HS-5 (cell line): ENCODE data around the gene TSPAN9.

Source experiments
- DNase-seq: peaks from one replicate; pipeline ENCODE4 v3.0.0-alpha.2; 2012; ENCODE audit warnings: low read depth

Gene TSPAN9

GRCh38 chr12:3250576-3250975 lies 173.4 kb downstream of the TSPAN9 start:
- DNase-seq = no peak

GRCh38 chr12:3251067-3251466 lies 173.9 kb downstream of the TSPAN9 start:
- no peak for DNase-seq

- DNase-seq = no peak
Measured at GRCh38 chr12:3251691-3252090, 174.5 kb downstream of the TSPAN9 start.

- no peak for DNase-seq
Measured at GRCh38 chr12:3252450-3252891, 175.3 kb downstream of the TSPAN9 start.

- no peak for DNase-seq
Measured at GRCh38 chr12:3253682-3254275, 176.6 kb downstream of the TSPAN9 start.

GRCh38 chr12:3255057-3255456 lies 177.9 kb downstream of the TSPAN9 start:
- no peak for DNase-seq

- no peak for DNase-seq
Measured at GRCh38 chr12:3256103-3256631, 179.0 kb downstream of the TSPAN9 start.

- no peak for DNase-seq
Measured at GRCh38 chr12:3257411-3257810, 180.2 kb downstream of the TSPAN9 start.

- DNase-seq = no peak
Measured at GRCh38 chr12:3259973-3260372, 182.8 kb downstream of the TSPAN9 start.

- DNase-seq = no peak
Measured at GRCh38 chr12:3261782-3262359, 184.7 kb downstream of the TSPAN9 start.

- DNase-seq = no peak
Measured at GRCh38 chr12:3262470-3262869, 185.3 kb downstream of the TSPAN9 start.

GRCh38 chr12:3263282-3263681 lies 186.1 kb downstream of the TSPAN9 start:
- DNase-seq = no peak

GRCh38 chr12:3263939-3264922 lies 187.1 kb downstream of the TSPAN9 start:
- no peak for DNase-seq

GRCh38 chr12:3265406-3265805 lies 188.2 kb downstream of the TSPAN9 start:
- no peak for DNase-seq

GRCh38 chr12:3266638-3267037 lies 189.5 kb downstream of the TSPAN9 start:
- DNase-seq = no peak

- no peak for DNase-seq
Measured at GRCh38 chr12:3267690-3268089, 190.5 kb downstream of the TSPAN9 start.

GRCh38 chr12:3269594-3269993 lies 192.4 kb downstream of the TSPAN9 start:
- DNase-seq = no peak

GRCh38 chr12:3271146-3271545 lies 194.0 kb downstream of the TSPAN9 start:
- no peak for DNase-seq

- DNase-seq = no peak
Measured at GRCh38 chr12:3271639-3272038, 194.5 kb downstream of the TSPAN9 start.

GRCh38 chr12:3272958-3273357 lies 195.8 kb downstream of the TSPAN9 start:
- no peak for DNase-seq

GRCh38 chr12:3273409-3273853 lies 196.3 kb downstream of the TSPAN9 start:
- peak; percentile 8 for DNase-seq

GRCh38 chr12:3274664-3275063 lies 197.5 kb downstream of the TSPAN9 start:
- no peak for DNase-seq
